H1 (cell line): ENCODE measurements around the gene ENOX2. TPM values are rescaled to one million over a fixed set of nuclear protein-coding genes. Genes with fewer than 3 reads are reported as not detected.

Experiments used
- CTCF ChIA-PET: fragments of 300-600 bp; sonication (Branson Sonifier 250); formaldehyde crosslinking; loops from one replicate; lab custom pipeline; 2021; ENCODE audit not compliant: partially characterized antibody; lab: Charles Lee
- POLR2A ChIA-PET: fragments of 300-600 bp; sonication (Branson Sonifier 250); formaldehyde crosslinking; loops from one replicate; lab custom pipeline; 2021; ENCODE audit warnings: inconsistent platforms; ENCODE audit not compliant: partially characterized antibody; lab: Charles Lee
- DNase-seq, 2 experiments: peaks; one replicate each; pipeline versions ENCODE4 v3.0.0 to v3.0.0-alpha.2; 2010 to 2022; ENCODE audit warnings: low spot score in 2 of 2, low read depth in 1 of 2, mixed read lengths in 1 of 2
- FAIRE-seq: peaks from 2 replicates; lab custom pipeline; 2011; peaks lifted over from hg19 to GRCh38; lab: Jason Lieb, UNC
- H2AFZ ChIP-seq: 2 replicates; pipeline ENCODE4 v1.8.1; 2012; ENCODE audit warnings: low read length, inconsistent platforms
- H2AK5ac ChIP-seq: 2 replicates; pipeline ENCODE4 v1.6.1; 2013; ENCODE audit warnings: low read depth, low read length
- H2BK120ac ChIP-seq: replicated peaks from 2 replicates; pipeline ENCODE3; 2013; ENCODE audit warnings: low read depth, low read length, inconsistent platforms
- H2BK12ac ChIP-seq: 2 replicates; pipeline ENCODE4 v1.6.1; 2013; ENCODE audit warnings: low read depth, low read length
- H2BK15ac ChIP-seq: 2 replicates; pipeline ENCODE4 v1.6.1; 2013; ENCODE audit warnings: low read length
- H2BK20ac ChIP-seq: 2 replicates; pipeline ENCODE4 v1.6.1; 2013; ENCODE audit warnings: low read length
- H2BK5ac ChIP-seq: 2 replicates; pipeline ENCODE4 v1.6.1; 2013; ENCODE audit warnings: low read depth, low read length
- H3K14ac ChIP-seq: 2 replicates; pipeline ENCODE4 v1.6.1; 2013; ENCODE audit warnings: inconsistent platforms; ENCODE audit not compliant: insufficient read length
- H3K18ac ChIP-seq: 2 replicates; pipeline ENCODE4 v1.6.1; 2013; ENCODE audit warnings: low read length; ENCODE audit errors: extremely low read depth
- H3K23ac ChIP-seq: 2 replicates; pipeline ENCODE4 v1.6.1; 2013; ENCODE audit warnings: inconsistent platforms; ENCODE audit not compliant: insufficient read length
- H3K23me2 ChIP-seq: 2 replicates; pipeline ENCODE4 v1.6.1; 2013; ENCODE audit warnings: low read depth, low read length
- H3K27ac ChIP-seq: 2 replicates; pipeline ENCODE4 v1.6.1; 2011; ENCODE audit warnings: low read depth, low read length, inconsistent platforms
- H3K27me3 ChIP-seq, 4 experiments: replicated peaks in 1 of 4; 1 replicate in 1 of 4; 2 replicates in 3 of 4; pipeline versions ENCODE4 v1.6.1 to v1.8.1; 2011 to 2013; ENCODE audit warnings: low read length in 3 of 4, mild to moderate bottlenecking in 3 of 4, inconsistent platforms in 2 of 4, mixed read lengths in 2 of 4, moderate library complexity in 1 of 4; ENCODE audit not compliant: control insufficient read depth in 3 of 4, insufficient read depth in 3 of 4; ENCODE audit errors: extremely low read depth in 1 of 4
- H3K36me3 ChIP-seq, 4 experiments: 2 replicates each; pipeline versions ENCODE4 v1.6.1 to v1.8.1; 2011 to 2013; ENCODE audit warnings: mild to moderate bottlenecking in 4 of 4, low read length in 3 of 4, moderate library complexity in 2 of 4, control low read depth in 1 of 4, inconsistent platforms in 1 of 4; ENCODE audit not compliant: insufficient read depth in 4 of 4, control insufficient read depth in 2 of 4
- H3K4ac ChIP-seq: replicated peaks from 2 replicates; pipeline ENCODE3; 2013; ENCODE audit warnings: low read length, low read depth, mixed read lengths, inconsistent platforms; ENCODE audit not compliant: insufficient read length
- H3K4me1 ChIP-seq, 4 experiments: replicated peaks in 1 of 4; 1 replicate in 1 of 4; 2 replicates in 3 of 4; pipeline versions ENCODE4 v1.6.1 to v1.8.1; 2011 to 2013; ENCODE audit warnings: low read length in 3 of 4, inconsistent platforms in 2 of 4, mixed read lengths in 1 of 4; ENCODE audit not compliant: insufficient read depth in 4 of 4, control insufficient read depth in 3 of 4
- H3K4me2 ChIP-seq, 2 experiments: 2 replicates each; pipeline versions ENCODE4 v1.6.1 to v1.8.1; 2011 to 2013; ENCODE audit warnings: low read depth in 2 of 2, low read length in 2 of 2, control low read depth in 1 of 2, inconsistent platforms in 1 of 2, mild to moderate bottlenecking in 1 of 2; ENCODE audit not compliant: insufficient read depth in 1 of 2
- H3K4me3 ChIP-seq, 4 experiments: fragments of 200-600, 300-600 bp in 1 of 4; sonication (generic), shearing (Covaris generic), sonication (Bioruptor Twin) in 1 of 4; 2 replicates each; pipeline versions ENCODE4 v1.5.1 to v1.8.1; 2011 to 2016; ENCODE audit warnings: low read length in 4 of 4, low read depth in 3 of 4, control low read depth in 2 of 4, inconsistent platforms in 2 of 4, mild to moderate bottlenecking in 2 of 4, mixed read lengths in 1 of 4, moderate library complexity in 1 of 4; ENCODE audit not compliant: insufficient read depth in 2 of 4; ENCODE audit errors: extremely low read depth in 1 of 4
- H3K56ac ChIP-seq: replicated peaks from 2 replicates; pipeline ENCODE3; 2013; ENCODE audit warnings: low read depth, mild to moderate bottlenecking, mixed read lengths, low read length, inconsistent platforms; ENCODE audit not compliant: insufficient read length
- H3K79me1 ChIP-seq: 2 replicates; pipeline ENCODE4 v1.6.1; 2013; ENCODE audit warnings: low read depth, low read length, control low read depth
- H3K79me2 ChIP-seq, 2 experiments: 2 replicates each; pipeline versions ENCODE4 v1.6.1 to v1.8.1; 2012 to 2013; ENCODE audit warnings: low read length in 2 of 2, mild to moderate bottlenecking in 2 of 2, inconsistent platforms in 1 of 2; ENCODE audit not compliant: insufficient read depth in 2 of 2, control insufficient read depth in 1 of 2
- H3K9ac ChIP-seq, 4 experiments: replicated peaks in 1 of 4; 1 replicate in 1 of 4; 2 replicates in 3 of 4; pipeline versions ENCODE4 v1.6.1 to v1.8.1; 2011 to 2013; ENCODE audit warnings: low read depth in 3 of 4, low read length in 3 of 4, control low read depth in 2 of 4, mild to moderate bottlenecking in 2 of 4, moderate library complexity in 2 of 4, inconsistent platforms in 1 of 4; ENCODE audit errors: extremely low read depth in 1 of 4
- H3K9me3 ChIP-seq, 2 experiments: 2 replicates each; pipeline versions ENCODE4 v1.6.1 to v1.8.1; 2012 to 2013; ENCODE audit warnings: mild to moderate bottlenecking in 2 of 2, moderate library complexity in 2 of 2, control low read depth in 1 of 2, inconsistent platforms in 1 of 2, low read depth in 1 of 2, low read length in 1 of 2, mixed read lengths in 1 of 2; ENCODE audit not compliant: insufficient read depth in 2 of 2
- H4K20me1 ChIP-seq, 2 experiments: replicated peaks in 1 of 2; 2 replicates each; pipeline versions ENCODE3 to v1.8.1; 2011 to 2013; ENCODE audit warnings: inconsistent platforms in 2 of 2, low read length in 2 of 2, mild to moderate bottlenecking in 1 of 2; ENCODE audit not compliant: insufficient read depth in 2 of 2, control insufficient read depth in 1 of 2
- H4K5ac ChIP-seq: 2 replicates; pipeline ENCODE4 v1.6.1; 2013; ENCODE audit warnings: low read length, low read depth, mixed read lengths, inconsistent platforms; ENCODE audit not compliant: insufficient read length
- H4K8ac ChIP-seq: 2 replicates; pipeline ENCODE4 v1.8.0; 2013; ENCODE audit warnings: mild to moderate bottlenecking, moderate library complexity, low read length, inconsistent platforms; ENCODE audit not compliant: insufficient read depth; ENCODE audit errors: extremely low read depth
- H4K91ac ChIP-seq: replicated peaks from 2 replicates; pipeline ENCODE3; 2013; ENCODE audit warnings: low read length, mixed read lengths, inconsistent platforms; ENCODE audit not compliant: insufficient read length
- KDM1A ChIP-seq: fragments of 200-600, 300-600 bp; sonication (generic); IDR thresholded peaks from 2 replicates; pipeline ENCODE4 v1.7.1; 2016; ENCODE audit warnings: mild to moderate bottlenecking, low read length, borderline replicate concordance
- KDM5A ChIP-seq: fragments of 200-600 bp; IDR thresholded peaks from 2 replicates; pipeline ENCODE4 v1.7.1; 2012; ENCODE audit warnings: mild to moderate bottlenecking, low read length, inconsistent platforms, mixed read lengths
- SP4 ChIP-seq: IDR thresholded peaks from 2 replicates; pipeline ENCODE4 v1.6.1; 2012; ENCODE audit warnings: low read length, inconsistent platforms
- TEAD4 ChIP-seq: IDR thresholded peaks from 2 replicates; pipeline ENCODE4 v1.6.1; 2012; ENCODE audit warnings: low read depth, low read length, inconsistent platforms, mixed read lengths
- WGBS, 2 experiments: shearing (Covaris generic) in 1 of 2; methylation state at CpG; one replicate each; pipeline versions ENCODE4 v1.1.6 to v1.1.7; 2013 to 2015; ENCODE audit warnings: low lambda C conversion rate in 2 of 2, mixed read lengths in 2 of 2, inconsistent platforms in 1 of 2, low coverage in 1 of 2, missing lambda C conversion rate in 1 of 2; ENCODE audit not compliant: insufficient replicate concordance in 2 of 2, insufficient coverage in 1 of 2, insufficient read length in 1 of 2; ENCODE audit errors: extremely low coverage in 1 of 2, missing lambda C conversion rate in 1 of 2; 5-methylcytosine and 5-hydroxymethylcytosine counted together
- polyA plus RNA-seq, 7 experiments: library from polyadenylated mRNA; depleted of rRNA in 3 of 7; stranded (reverse) in 5 of 7; unstranded in 2 of 7; fragments of >200 nt in 5 of 7; fragments of 200-250 nt in 2 of 7; gene quantifications; 1 replicate in 5 of 7; 2 replicates in 1 of 7; 4 replicates in 1 of 7; pipeline versions ENCODE4 v1.2.1 to v1.2.3, GENCODE V29; 2011 to 2013; ENCODE audit warnings: missing spikeins in 2 of 7, mixed read lengths in 2 of 7
- total RNA-seq: library from RNA; stranded (reverse); fragmentation: NEBNext Ultra II Directional; extraction: Animal tissue kit (Norgen Biotek cat#: 25700); gene quantifications from 2 replicates; pipeline ENCODE4 v1.2.1, GENCODE V29; 2021
- TF ChIP-seq, protein P1 (sequence below): IDR thresholded peaks from 2 replicates; pipeline ENCODE4 v1.6.1; 2012; ENCODE audit warnings: inconsistent platforms

ENOX2 gene
- total and polyA plus RNA-seq, 2 of the 8 experiments (the other 6 are each of a cell fraction or from before 2014, with no cell fraction given): 4.5 to 12.3 TPM

DNA sequence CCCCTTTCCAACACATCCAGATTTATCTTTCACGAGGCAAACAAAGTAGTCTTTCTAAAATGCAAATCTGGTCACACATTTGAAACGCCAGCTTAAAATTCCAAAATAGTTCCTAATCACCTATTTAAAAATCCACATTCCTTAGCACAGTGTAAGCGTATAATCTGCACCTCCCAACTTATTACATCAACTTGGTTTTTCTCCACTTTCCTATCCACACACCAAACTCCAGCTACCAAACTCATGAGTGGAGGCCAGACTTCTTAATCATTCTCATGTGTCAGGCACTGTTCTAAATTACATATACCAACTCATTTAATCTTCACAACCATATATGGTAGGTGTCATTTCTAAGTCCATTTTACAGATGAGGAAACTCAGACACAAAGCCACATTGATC, 33.8 kb downstream of the ENOX2 start:
- Histone ChIP-seq H2BK15ac (no peak overlapping the region), H4K8ac (no peak overlapping the region), H3K79me1 (no peaks in the 10 kb centered on the region), H3K4me2 (no peak overlapping the region), H2BK12ac (no peak overlapping the region), H3K56ac (no peak overlapping the region), H3K27me3 (no peaks in the 10 kb centered on the region), H4K91ac (no peak overlapping the region), H2BK20ac (no peak overlapping the region), H3K9ac (no peak overlapping the region), H4K5ac (no peak overlapping the region), H3K36me3 (no peaks in the 10 kb centered on the region), H4K20me1 (no peaks in the 10 kb centered on the region), H2BK120ac (no peak overlapping the region), H3K18ac (no peak overlapping the region), H2BK5ac (no peak overlapping the region), H3K9me3 (no peaks in the 10 kb centered on the region), H3K23me2 (no peaks in the 10 kb centered on the region), H3K23ac (no peak overlapping the region), H3K4me3 (no peak overlapping the region), H3K27ac (no peak overlapping the region), H2AK5ac (no peak overlapping the region), H3K79me2 (no peaks in the 10 kb centered on the region), H3K4ac (no peak overlapping the region), H3K14ac (no peak overlapping the region), H3K4me1 (no peaks in the 10 kb centered on the region), H2AFZ (no peak overlapping the region)
- ChIA-PET CTCF (no interaction called here), POLR2A (no interaction called here)
- WGBS, 2 experiments: 78% methylated on average over 3 of the region's 3 CpGs; no CpG with 5 or more reads in 1 of the 2 experiments
- DNase-seq (no peak), FAIRE-seq (peak; percentile 13)
- TF ChIP-seq TEAD4 (no peak), SP4 (no peak), KDM5A (no peak), KDM1A (no peak)
- TF ChIP-seq, protein P1, sequence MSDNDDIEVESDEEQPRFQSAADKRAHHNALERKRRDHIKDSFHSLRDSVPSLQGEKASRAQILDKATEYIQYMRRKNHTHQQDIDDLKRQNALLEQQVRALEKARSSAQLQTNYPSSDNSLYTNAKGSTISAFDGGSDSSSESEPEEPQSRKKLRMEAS: no peak
